HEK293 (cell line): ENCODE results near the gene NCOR1.

Source experiments
- HOXD13 ChIP-seq: sonication (generic); formaldehyde crosslinking; IDR thresholded peaks from 2 replicates; pipeline ENCODE4 v1.8.0; 2022; ENCODE audit warnings: missing genetic modification reagents, borderline replicate concordance
- KLF1 ChIP-seq: fragments of 450-650 bp; formaldehyde crosslinking; IDR thresholded peaks from 2 replicates; pipeline ENCODE4 v1.5.1; 2016; ENCODE audit warnings: missing biosample characterization, missing genetic modification characterization
- KLF16 ChIP-seq: fragments of 450-650 bp; formaldehyde crosslinking; IDR thresholded peaks from 2 replicates; pipeline ENCODE4 v1.5.1; 2017; ENCODE audit warnings: missing biosample characterization, missing genetic modification characterization
- PBX3 ChIP-seq: sonication (generic); formaldehyde crosslinking; IDR thresholded peaks from 2 replicates; pipeline ENCODE4 v1.8.1; 2022; ENCODE audit warnings: mild to moderate bottlenecking, moderate library complexity, missing genetic modification reagents
- PRDM10 ChIP-seq: fragments of 450-650 bp; formaldehyde crosslinking; IDR thresholded peaks from 2 replicates; pipeline ENCODE4 v1.5.1; 2016; ENCODE audit warnings: missing biosample characterization, missing genetic modification characterization
- SETDB1 ChIP-seq: IDR thresholded peaks from one replicate; pipeline ENCODE4 v1.6.1; 2017; ENCODE audit warnings: mild to moderate bottlenecking, low read length, moderate library complexity, mixed read lengths; ENCODE audit not compliant: insufficient read length
- YY1 ChIP-seq: fragments of 450-650 bp; formaldehyde crosslinking; IDR thresholded peaks from 2 replicates; pipeline ENCODE4 v1.5.1; 2018; ENCODE audit warnings: missing biosample characterization, missing genetic modification characterization
- ZBTB17 ChIP-seq: fragments of 450-650 bp; formaldehyde crosslinking; IDR thresholded peaks from 2 replicates; pipeline ENCODE4 v1.5.1; 2016; ENCODE audit warnings: missing biosample characterization, missing genetic modification characterization
- ZFP37 ChIP-seq: fragments of 450-650 bp; formaldehyde crosslinking; IDR thresholded peaks from 2 replicates; pipeline ENCODE4 v1.5.1; 2016; ENCODE audit warnings: missing biosample characterization, missing genetic modification characterization
- ZNF133 ChIP-seq: fragments of 450-650 bp; formaldehyde crosslinking; IDR thresholded peaks from 2 replicates; pipeline ENCODE4 v1.5.1; 2016; ENCODE audit warnings: missing biosample characterization, missing genetic modification characterization
- ZNF16 ChIP-seq: fragments of 450-650 bp; formaldehyde crosslinking; IDR thresholded peaks from 2 replicates; pipeline ENCODE4 v1.5.1; 2016; ENCODE audit warnings: low read depth, missing biosample characterization, missing genetic modification characterization
- ZNF174 ChIP-seq: fragments of 450-650 bp; formaldehyde crosslinking; IDR thresholded peaks from 2 replicates; pipeline ENCODE4 v1.5.0; 2017; ENCODE audit warnings: missing biosample characterization, mild to moderate bottlenecking, missing genetic modification characterization
- ZNF175 ChIP-seq: fragments of 450-650 bp; formaldehyde crosslinking; IDR thresholded peaks from 2 replicates; pipeline ENCODE4 v1.5.1; 2016; ENCODE audit warnings: missing biosample characterization, missing genetic modification characterization
- ZNF280D ChIP-seq: fragments of 450-650 bp; formaldehyde crosslinking; IDR thresholded peaks from 2 replicates; pipeline ENCODE4 v1.5.1; 2016; ENCODE audit warnings: missing biosample characterization, missing genetic modification characterization
- ZNF398 ChIP-seq: fragments of 450-650 bp; formaldehyde crosslinking; IDR thresholded peaks from 2 replicates; pipeline ENCODE4 v1.5.1; 2017; ENCODE audit warnings: missing biosample characterization, missing genetic modification characterization
- ZNF529 ChIP-seq: fragments of 450-650 bp; formaldehyde crosslinking; IDR thresholded peaks from 2 replicates; pipeline ENCODE4 v1.5.1; 2017; ENCODE audit warnings: missing genetic modification characterization, missing biosample characterization; ENCODE audit not compliant: insufficient replicate concordance
- ZNF561 ChIP-seq: fragments of 450-650 bp; IDR thresholded peaks from 2 replicates; pipeline ENCODE4 v1.5.1; 2018; ENCODE audit warnings: missing biosample characterization, missing genetic modification characterization, borderline replicate concordance
- ZNF596 ChIP-seq: fragments of 450-650 bp; IDR thresholded peaks from 2 replicates; pipeline ENCODE4 v1.5.0; 2018; ENCODE audit warnings: missing biosample characterization, mild to moderate bottlenecking, missing genetic modification characterization, moderate library complexity
- ZNF624 ChIP-seq: fragments of 450-650 bp; formaldehyde crosslinking; IDR thresholded peaks from 2 replicates; pipeline ENCODE4 v1.5.1; 2017; ENCODE audit warnings: missing biosample characterization, missing genetic modification characterization
- ZNF654 ChIP-seq: fragments of 450-650 bp; formaldehyde crosslinking; IDR thresholded peaks from 2 replicates; pipeline ENCODE4 v1.5.1; 2016; ENCODE audit warnings: low read depth, missing biosample characterization, missing genetic modification characterization
- ZNF707 ChIP-seq: fragments of 450-650 bp; formaldehyde crosslinking; IDR thresholded peaks from 2 replicates; pipeline ENCODE4 v1.5.1; 2016; ENCODE audit warnings: missing biosample characterization, missing genetic modification characterization
- ZNF768 ChIP-seq: fragments of 450-650 bp; formaldehyde crosslinking; IDR thresholded peaks from 2 replicates; pipeline ENCODE4 v1.5.1; 2018; ENCODE audit warnings: missing biosample characterization, mild to moderate bottlenecking, missing genetic modification characterization
- ZSCAN23 ChIP-seq: fragments of 450-650 bp; formaldehyde crosslinking; IDR thresholded peaks from 2 replicates; pipeline ENCODE4 v1.5.1; 2016; ENCODE audit warnings: missing biosample characterization, missing genetic modification characterization
- ZSCAN30 ChIP-seq: fragments of 450-650 bp; IDR thresholded peaks from 2 replicates; pipeline ENCODE4 v1.5.1; 2018; ENCODE audit warnings: missing biosample characterization, mild to moderate bottlenecking, missing genetic modification characterization, moderate library complexity
- TF ChIP-seq, protein P1 (sequence below): fragments of 450-650 bp; formaldehyde crosslinking; IDR thresholded peaks from 2 replicates; pipeline ENCODE4 v1.5.1; 2016; ENCODE audit warnings: missing biosample characterization, missing genetic modification characterization
- TF ChIP-seq, protein P2 (sequence below): fragments of 450-650 bp; formaldehyde crosslinking; IDR thresholded peaks from 2 replicates; pipeline ENCODE4 v1.5.1; 2016; ENCODE audit warnings: missing biosample characterization, missing genetic modification characterization, borderline replicate concordance

Gene NCOR1

GRCh38 chr17:16215273-16215964 is at the start of gene NCOR1 (continued):
- no peak for TF ChIP-seq ZSCAN23 (tag by site-specific recombination)
- peak; percentile 58; the same call in 1 of the 2 replicates for TF ChIP-seq ZBTB17
- TF ChIP-seq KLF16, result peak; percentile 51; the same call in 1 of the 2 replicates
- TF ChIP-seq ZNF280D (tag by site-specific recombination), result no peak
- peak; percentile 86 for TF ChIP-seq ZSCAN30 (tag by site-specific recombination)
- TF ChIP-seq ZNF529, result no peak
- peak; percentile 46 for TF ChIP-seq PBX3 (CRISPR knock-in tag)
- no peak for TF ChIP-seq ZNF174 (tag by site-specific recombination)
- no peak for TF ChIP-seq ZNF133 (tag by site-specific recombination)
- TF ChIP-seq ZNF561 (tag by site-specific recombination), result peak; percentile 95
- no peak for TF ChIP-seq ZNF707 (tag by site-specific recombination)
- no peak for TF ChIP-seq ZNF624 (tag by site-specific recombination)
- TF ChIP-seq ZNF175 (tag by site-specific recombination), result no peak
- 0 out of 2 replicates have a peak, but pooled peaks have one; percentile 35 for TF ChIP-seq ZNF398
- TF ChIP-seq KLF1 (tag by site-specific recombination), result peak; percentile 49
- TF ChIP-seq ZFP37, result peak; percentile 90
- TF ChIP-seq, protein P1, sequence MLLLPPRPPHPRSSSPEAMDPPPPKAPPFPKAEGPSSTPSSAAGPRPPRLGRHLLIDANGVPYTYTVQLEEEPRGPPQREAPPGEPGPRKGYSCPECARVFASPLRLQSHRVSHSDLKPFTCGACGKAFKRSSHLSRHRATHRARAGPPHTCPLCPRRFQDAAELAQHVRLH (tag by site-specific recombination), result peak; percentile 37; the same call in 1 of the 2 replicates
- no peak for TF ChIP-seq SETDB1
- TF ChIP-seq, protein P2, sequence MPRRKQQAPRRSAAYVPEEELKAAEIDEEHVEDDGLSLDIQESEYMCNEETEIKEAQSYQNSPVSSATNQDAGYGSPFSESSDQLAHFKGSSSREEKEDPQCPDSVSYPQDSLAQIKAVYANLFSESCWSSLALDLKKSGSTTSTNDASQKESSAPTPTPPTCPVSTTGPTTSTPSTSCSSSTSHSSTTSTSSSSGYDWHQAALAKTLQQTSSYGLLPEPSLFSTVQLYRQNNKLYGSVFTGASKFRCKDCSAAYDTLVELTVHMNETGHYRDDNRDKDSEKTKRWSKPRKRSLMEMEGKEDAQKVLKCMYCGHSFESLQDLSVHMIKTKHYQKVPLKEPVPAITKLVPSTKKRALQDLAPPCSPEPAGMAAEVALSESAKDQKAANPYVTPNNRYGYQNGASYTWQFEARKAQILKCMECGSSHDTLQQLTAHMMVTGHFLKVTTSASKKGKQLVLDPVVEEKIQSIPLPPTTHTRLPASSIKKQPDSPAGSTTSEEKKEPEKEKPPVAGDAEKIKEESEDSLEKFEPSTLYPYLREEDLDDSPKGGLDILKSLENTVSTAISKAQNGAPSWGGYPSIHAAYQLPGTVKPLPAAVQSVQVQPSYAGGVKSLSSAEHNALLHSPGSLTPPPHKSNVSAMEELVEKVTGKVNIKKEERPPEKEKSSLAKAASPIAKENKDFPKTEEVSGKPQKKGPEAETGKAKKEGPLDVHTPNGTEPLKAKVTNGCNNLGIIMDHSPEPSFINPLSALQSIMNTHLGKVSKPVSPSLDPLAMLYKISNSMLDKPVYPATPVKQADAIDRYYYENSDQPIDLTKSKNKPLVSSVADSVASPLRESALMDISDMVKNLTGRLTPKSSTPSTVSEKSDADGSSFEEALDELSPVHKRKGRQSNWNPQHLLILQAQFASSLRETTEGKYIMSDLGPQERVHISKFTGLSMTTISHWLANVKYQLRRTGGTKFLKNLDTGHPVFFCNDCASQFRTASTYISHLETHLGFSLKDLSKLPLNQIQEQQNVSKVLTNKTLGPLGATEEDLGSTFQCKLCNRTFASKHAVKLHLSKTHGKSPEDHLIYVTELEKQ (tag by site-specific recombination), result no peak
- no peak for TF ChIP-seq ZNF16 (tag by site-specific recombination)
- no peak for TF ChIP-seq ZNF768 (tag by site-specific recombination)
- no peak for TF ChIP-seq HOXD13 (CRISPR knock-in tag)
- 0 out of 2 replicates have a peak, but pooled peaks have one; percentile 30 for TF ChIP-seq ZNF596 (tag by site-specific recombination)
- TF ChIP-seq YY1 (tag by site-specific recombination), result peak; percentile 83
- peak; percentile 69 for TF ChIP-seq PRDM10 (tag by site-specific recombination)
- TF ChIP-seq ZNF654, result no peak
